ENCODE measurements around the gene CCRL2. TPM values are rescaled to one million over a fixed set of nuclear protein-coding genes. Genes with fewer than 3 reads are reported as not detected.
"Not testable (repeated sequence)": the region's sequence is repeated elsewhere in the genome, so short reads cannot be mapped to it uniquely, and the experiment has no call there.

CCRL2 gene
- total RNA-seq, 1 donor from 2014 or later = 1.6 TPM

GRCh38 chr3:46414739-46415138 lies 7.7 kb downstream of the CCRL2 start:
- peaks cover 18% of the 10 kb centered on the region for H3K27me3 Mint-ChIP-seq (ENCODE audit: low read depth)
- intact Hi-C loops (cut with micrococcal nuclease) = no loop called here
- DNase-seq (ENCODE audit: low spot score) = no peak
- H3K27ac Mint-ChIP-seq = no peak overlapping the region
- H3K4me1 Mint-ChIP-seq (ENCODE audit: low read depth) = peaks cover 5% of the 10 kb centered on the region
- no peak overlapping the region for H3K4me3 Mint-ChIP-seq (ENCODE audit: low read depth)
- no peaks in the 10 kb centered on the region for H3K9me3 Mint-ChIP-seq
- no peaks in the 10 kb centered on the region for H3K36me3 Mint-ChIP-seq (ENCODE audit: low read depth)

- Mint-ChIP-seq H3K36me3 (ENCODE audit: low read depth) (no peaks in the 10 kb centered on the region), H3K9me3 (no peaks in the 10 kb centered on the region), H3K27ac (no peak overlapping the region), H3K4me3 (ENCODE audit: low read depth) (no peak overlapping the region), H3K4me1 (ENCODE audit: low read depth) (peaks cover 1% of the 10 kb centered on the region), H3K27me3 (ENCODE audit: low read depth) (peaks cover 13% of the 10 kb centered on the region)
- no peak for DNase-seq (ENCODE audit: low spot score)
- intact Hi-C loops (cut with micrococcal nuclease) = no loop called here
Observed at GRCh38 chr3:46416125-46416810, 9.2 kb downstream of the CCRL2 start.

GRCh38 chr3:46416811-46417510 lies 9.9 kb downstream of the CCRL2 start:
- intact Hi-C loops (cut with micrococcal nuclease) = no loop called here
- Mint-ChIP-seq H3K36me3 (ENCODE audit: low read depth) (no peaks in the 10 kb centered on the region), H3K27me3 (ENCODE audit: low read depth) (peaks cover 13% of the 10 kb centered on the region), H3K4me1 (ENCODE audit: low read depth) (peaks cover 1% of the 10 kb centered on the region), H3K4me3 (ENCODE audit: low read depth) (no peak overlapping the region), H3K27ac (no peak overlapping the region), H3K9me3 (no peaks in the 10 kb centered on the region)
- no peak for DNase-seq (ENCODE audit: low spot score)

- Mint-ChIP-seq H3K4me1 (ENCODE audit: low read depth) (peaks cover 1% of the 10 kb centered on the region), H3K36me3 (ENCODE audit: low read depth) (no peaks in the 10 kb centered on the region), H3K9me3 (no peaks in the 10 kb centered on the region), H3K27ac (no peak overlapping the region), H3K27me3 (ENCODE audit: low read depth) (peaks cover 5% of the 10 kb centered on the region), H3K4me3 (ENCODE audit: low read depth) (no peak overlapping the region)
- no peak for DNase-seq (ENCODE audit: low spot score)
- intact Hi-C loops (cut with micrococcal nuclease) = no loop called here
Observed at GRCh38 chr3:46417841-46418611, 11.0 kb downstream of the CCRL2 start.

GRCh38 chr3:46419816-46420215 lies 12.8 kb downstream of the CCRL2 start:
- intact Hi-C loops (cut with micrococcal nuclease) = no loop called here
- Mint-ChIP-seq H3K4me3 (ENCODE audit: low read depth) (no peak overlapping the region), H3K36me3 (ENCODE audit: low read depth) (no peaks in the 10 kb centered on the region), H3K4me1 (ENCODE audit: low read depth) (peaks cover 1% of the 10 kb centered on the region), H3K27me3 (ENCODE audit: low read depth) (peaks cover 3% of the 10 kb centered on the region), H3K27ac (no peak overlapping the region), H3K9me3 (no peaks in the 10 kb centered on the region)
- DNase-seq (ENCODE audit: low spot score) = no peak

GRCh38 chr3:46420931-46421330 lies 13.9 kb downstream of the CCRL2 start:
- Mint-ChIP-seq H3K36me3 (ENCODE audit: low read depth) (no peaks in the 10 kb centered on the region), H3K27ac (no peak overlapping the region), H3K27me3 (ENCODE audit: low read depth) (peaks cover under 1% of the 10 kb centered on the region), H3K4me1 (ENCODE audit: low read depth) (no peaks in the 10 kb centered on the region), H3K9me3 (no peaks in the 10 kb centered on the region), H3K4me3 (ENCODE audit: low read depth) (no peak overlapping the region)
- intact Hi-C loops (cut with micrococcal nuclease) = no loop called here
- no peak for DNase-seq (ENCODE audit: low spot score)

- no peaks in the 10 kb centered on the region for H3K9me3 Mint-ChIP-seq
- no peak overlapping the region for H3K4me3 Mint-ChIP-seq (ENCODE audit: low read depth)
Observed at GRCh38 chr3:46422617-46423016, 15.6 kb downstream of the CCRL2 start.

GRCh38 chr3:46423588-46423987 lies 16.5 kb downstream of the CCRL2 start:
- Mint-ChIP-seq H3K27me3 (ENCODE audit: low read depth) (peaks cover 7% of the 10 kb centered on the region), H3K36me3 (ENCODE audit: low read depth) (no peaks in the 10 kb centered on the region), H3K9me3 (no peaks in the 10 kb centered on the region), H3K27ac (no peak overlapping the region), H3K4me1 (ENCODE audit: low read depth) (no peaks in the 10 kb centered on the region), H3K4me3 (ENCODE audit: low read depth) (no peak overlapping the region)
- DNase-seq (ENCODE audit: low spot score) = no peak
- intact Hi-C loops (cut with micrococcal nuclease) = no loop called here

More at GRCh38 chr3:46422617-46423016, 15.6 kb downstream of the CCRL2 start:
- intact Hi-C loops (cut with micrococcal nuclease) = no loop called here
- Mint-ChIP-seq H3K4me1 (ENCODE audit: low read depth) (no peaks in the 10 kb centered on the region), H3K27ac (no peak overlapping the region), H3K36me3 (ENCODE audit: low read depth) (no peaks in the 10 kb centered on the region), H3K27me3 (ENCODE audit: low read depth) (peaks cover 3% of the 10 kb centered on the region)
- DNase-seq (ENCODE audit: low spot score) = no peak

- not testable (repeated sequence) for H3K4me3 Mint-ChIP-seq (ENCODE audit: low read depth); H3K4me1 Mint-ChIP-seq (ENCODE audit: low read depth)
Observed at GRCh38 chr3:46426476-46426875, 19.4 kb downstream of the CCRL2 start.

GRCh38 chr3:46427404-46427803 lies 20.3 kb downstream of the CCRL2 start:
- H3K9me3 Mint-ChIP-seq; H3K27ac Mint-ChIP-seq; H3K4me1 Mint-ChIP-seq (ENCODE audit: low read depth); intact Hi-C loops (cut with micrococcal nuclease); H3K36me3 Mint-ChIP-seq (ENCODE audit: low read depth); H3K4me3 Mint-ChIP-seq (ENCODE audit: low read depth); DNase-seq (ENCODE audit: low spot score): not testable (repeated sequence)
- peaks cover 12% of the 10 kb centered on the region for H3K27me3 Mint-ChIP-seq (ENCODE audit: low read depth)

More at GRCh38 chr3:46426476-46426875, 19.4 kb downstream of the CCRL2 start:
- H3K9me3 Mint-ChIP-seq; H3K36me3 Mint-ChIP-seq (ENCODE audit: low read depth); intact Hi-C loops (cut with micrococcal nuclease); DNase-seq (ENCODE audit: low spot score); H3K27ac Mint-ChIP-seq: not testable (repeated sequence)
- H3K27me3 Mint-ChIP-seq (ENCODE audit: low read depth) = peaks cover 12% of the 10 kb centered on the region

- H3K4me3 Mint-ChIP-seq (ENCODE audit: low read depth) = no peak overlapping the region
- no peaks in the 10 kb centered on the region for H3K36me3 Mint-ChIP-seq (ENCODE audit: low read depth)
- H3K4me1 Mint-ChIP-seq (ENCODE audit: low read depth) = no peaks in the 10 kb centered on the region
- H3K9me3 Mint-ChIP-seq = peaks cover 11% of the 10 kb centered on the region
- H3K27ac Mint-ChIP-seq = no peak overlapping the region
- no peak for DNase-seq (ENCODE audit: low spot score)
- peaks cover 12% of the 10 kb centered on the region for H3K27me3 Mint-ChIP-seq (ENCODE audit: low read depth)
- intact Hi-C loops (cut with micrococcal nuclease) = no loop called here
Observed at GRCh38 chr3:46427916-46428833, 21.1 kb downstream of the CCRL2 start.

- no peaks in the 10 kb centered on the region for H3K36me3 Mint-ChIP-seq (ENCODE audit: low read depth)
- H3K9me3 Mint-ChIP-seq = peaks cover 11% of the 10 kb centered on the region
- peaks cover 2% of the 10 kb centered on the region for H3K4me1 Mint-ChIP-seq (ENCODE audit: low read depth)
- DNase-seq (ENCODE audit: low spot score) = no peak
- intact Hi-C loops (cut with micrococcal nuclease) = no loop called here
- peaks cover 17% of the 10 kb centered on the region for H3K27me3 Mint-ChIP-seq (ENCODE audit: low read depth)
- no peak overlapping the region for H3K4me3 Mint-ChIP-seq (ENCODE audit: low read depth)
- H3K27ac Mint-ChIP-seq = no peak overlapping the region
Observed at GRCh38 chr3:46429250-46429649, 22.2 kb downstream of the CCRL2 start.
